Muscle layer of colon (tissue), 2 donors: ENCODE results near the gene IQCE.

ENCODE experiments used
- H3K27ac ChIP-seq: one replicate; pipeline ENCODE4 v1.7.0; 2013; ENCODE audit warnings: low read depth, mild to moderate bottlenecking, low read length, moderate library complexity
- H3K27me3 ChIP-seq, 2 donors: one replicate each; pipeline ENCODE4 v1.7.0; 2013; ENCODE audit warnings: low read length in 2 of 2, mild to moderate bottlenecking in 2 of 2; ENCODE audit not compliant: insufficient read depth in 2 of 2, control insufficient read depth in 1 of 2
- H3K36me3 ChIP-seq: one replicate; pipeline ENCODE4 v1.7.0; 2013; ENCODE audit warnings: mild to moderate bottlenecking, low read length; ENCODE audit not compliant: insufficient read depth
- H3K4me1 ChIP-seq: one replicate; pipeline ENCODE4 v1.7.0; 2013; ENCODE audit warnings: mild to moderate bottlenecking, low read length; ENCODE audit not compliant: insufficient read depth
- H3K4me3 ChIP-seq, 2 donors: one replicate each; pipeline ENCODE4 v1.7.0; 2013; ENCODE audit warnings: low read length in 2 of 2, low read depth in 1 of 2, mild to moderate bottlenecking in 1 of 2, moderate library complexity in 1 of 2
- H3K9ac ChIP-seq: one replicate; pipeline ENCODE4 v1.7.0; 2013; ENCODE audit warnings: low read length
- H3K9me3 ChIP-seq: one replicate; pipeline ENCODE4 v1.7.0; 2013; ENCODE audit warnings: mild to moderate bottlenecking, low read length
- donor health status: abdominal sarcoma.
- donor health status: Adenocarcinoma of cecum.

The IQCE gene

DNA sequence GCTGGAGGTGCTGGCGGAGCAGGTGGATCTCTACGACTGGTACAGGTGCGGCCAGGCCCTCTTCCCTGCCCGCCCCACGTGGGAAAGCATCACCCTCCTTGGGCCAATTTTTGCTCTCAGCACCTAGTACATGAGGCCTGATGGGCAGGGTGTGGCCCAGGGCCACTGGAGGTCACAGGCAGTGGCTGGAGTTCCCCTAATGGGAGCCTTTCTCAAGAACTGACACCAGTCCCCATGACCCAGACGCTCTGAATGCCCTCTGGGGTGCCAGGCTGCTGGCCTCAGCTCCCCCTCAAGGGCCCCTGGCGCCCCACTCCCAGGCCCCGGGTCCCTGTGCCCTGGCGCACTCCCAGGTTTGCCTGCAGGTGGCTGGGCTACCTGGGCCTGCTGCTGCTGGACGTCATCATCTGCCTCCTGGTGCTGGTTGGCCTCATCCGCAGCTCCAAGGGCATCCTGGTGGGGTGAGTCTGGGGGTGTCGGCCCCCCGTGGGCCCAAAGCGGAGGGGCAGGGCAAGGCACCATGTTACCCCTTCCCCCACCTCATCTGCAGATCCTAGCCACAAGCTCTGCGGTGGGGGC is 88.9 kb downstream of the IQCE start:
- H3K36me3 ChIP-seq = no peaks in the 10 kb centered on the region
- no peak overlapping the region for H3K9ac ChIP-seq
- H3K27ac ChIP-seq = no peak overlapping the region
- no peaks in the 10 kb centered on the region for H3K27me3 ChIP-seq
- no peak overlapping the region for H3K4me3 ChIP-seq
- no peaks in the 10 kb centered on the region for H3K4me1 ChIP-seq
- H3K9me3 ChIP-seq = no peaks in the 10 kb centered on the region

- Histone ChIP-seq H3K27ac (no peak overlapping the region), H3K9me3 (no peaks in the 10 kb centered on the region), H3K4me1 (no peaks in the 10 kb centered on the region), H3K9ac (no peak overlapping the region), H3K4me3 (no peak overlapping the region), H3K27me3 (no peaks in the 10 kb centered on the region), H3K36me3 (no peaks in the 10 kb centered on the region)
These were observed 90.5 kb downstream of the IQCE start for GRCh38 chr7:2649139-2649838.

- H3K36me3 ChIP-seq = no peaks in the 10 kb centered on the region
These were observed 91.2 kb downstream of the IQCE start for GRCh38 chr7:2649991-2650390.

DNA sequence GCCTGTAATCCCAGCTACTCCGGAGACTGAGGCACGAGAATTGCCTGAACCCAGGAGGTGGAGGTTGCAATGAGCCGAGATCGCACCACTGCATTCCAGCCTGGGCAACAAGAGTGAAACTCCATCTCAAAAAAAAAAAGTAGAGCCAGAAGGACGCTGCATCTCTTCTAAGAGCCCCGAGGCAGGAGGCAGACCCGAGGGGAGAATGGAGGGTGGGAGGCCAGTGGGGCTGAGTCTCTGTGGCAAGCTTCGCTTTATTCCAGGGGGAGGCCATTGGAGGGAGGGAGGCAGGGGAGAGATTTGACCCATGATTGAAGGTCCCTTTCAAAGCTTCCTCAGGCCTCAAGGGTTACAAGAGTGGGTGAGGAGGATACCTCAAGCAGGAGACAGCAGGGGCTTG is 91.7 kb downstream of the IQCE start:
- Histone ChIP-seq H3K27ac (no peak overlapping the region), H3K9me3 (no peaks in the 10 kb centered on the region), H3K4me3 (no peak overlapping the region), H3K9ac (no peak overlapping the region), H3K27me3 (no peaks in the 10 kb centered on the region), H3K4me1 (no peaks in the 10 kb centered on the region), H3K36me3 (no peaks in the 10 kb centered on the region)

More at GRCh38 chr7:2649991-2650390, 91.2 kb downstream of the IQCE start:
- H3K9ac ChIP-seq = no peak overlapping the region
- no peaks in the 10 kb centered on the region for H3K4me1 ChIP-seq
- no peaks in the 10 kb centered on the region for H3K9me3 ChIP-seq
- H3K4me3 ChIP-seq = no peak overlapping the region
- no peak overlapping the region for H3K27ac ChIP-seq
- H3K27me3 ChIP-seq = no peaks in the 10 kb centered on the region

DNA sequence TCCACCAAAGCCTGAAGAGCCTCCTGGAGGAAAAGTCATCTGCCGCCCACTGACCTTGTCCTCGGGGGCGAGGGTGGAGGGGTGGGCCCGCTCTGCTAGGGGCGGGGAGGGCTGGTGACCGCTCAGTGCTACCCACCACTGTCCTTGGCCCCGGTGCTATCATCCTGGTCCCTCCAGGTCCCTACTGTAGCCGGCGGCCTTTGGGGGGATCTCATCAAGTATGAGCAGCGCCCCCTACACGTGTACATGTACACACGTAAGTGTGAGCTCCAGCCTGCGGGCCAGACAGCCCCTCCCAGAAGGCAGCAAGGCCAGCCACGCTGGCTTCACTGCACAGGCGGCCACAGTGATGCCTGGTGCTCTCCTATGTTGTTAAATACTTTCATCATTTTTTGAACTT is 92.6 kb downstream of the IQCE start:
- no peaks in the 10 kb centered on the region for H3K36me3 ChIP-seq
- no peaks in the 10 kb centered on the region for H3K9me3 ChIP-seq
- no peaks in the 10 kb centered on the region for H3K27me3 ChIP-seq
- H3K4me1 ChIP-seq = no peaks in the 10 kb centered on the region
- no peak overlapping the region for H3K27ac ChIP-seq
- H3K9ac ChIP-seq = no peak overlapping the region
- H3K4me3 ChIP-seq = no peak overlapping the region

- no peaks in the 10 kb centered on the region for H3K4me1 ChIP-seq
- H3K4me3 ChIP-seq = no peak overlapping the region
- H3K9me3 ChIP-seq = no peaks in the 10 kb centered on the region
- H3K27me3 ChIP-seq = no peaks in the 10 kb centered on the region
- no peaks in the 10 kb centered on the region for H3K36me3 ChIP-seq
- H3K9ac ChIP-seq = no peak overlapping the region
- H3K27ac ChIP-seq = no peak overlapping the region
These were observed 93.3 kb downstream of the IQCE start for GRCh38 chr7:2651847-2652735.

DNA sequence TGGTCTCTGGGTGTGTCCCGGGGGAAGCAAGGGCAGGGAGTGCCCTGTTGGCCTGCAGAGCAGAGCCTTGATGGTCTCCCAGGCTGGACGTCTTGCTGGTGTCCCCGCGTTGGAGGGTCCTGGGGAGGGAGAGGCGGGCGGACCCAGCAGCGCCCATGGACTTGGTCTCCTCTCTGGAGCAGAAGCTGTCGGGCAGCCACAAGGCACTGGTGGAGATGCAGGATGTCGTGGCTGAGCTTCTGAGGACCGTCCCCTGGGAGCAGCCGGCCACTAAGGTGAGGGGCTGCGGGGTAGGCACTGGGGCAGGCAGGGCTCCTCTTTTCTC is 93.9 kb downstream of the IQCE start:
- no peak overlapping the region for H3K4me3 ChIP-seq
- no peaks in the 10 kb centered on the region for H3K9me3 ChIP-seq
- H3K27ac ChIP-seq = no peak overlapping the region
- no peaks in the 10 kb centered on the region for H3K4me1 ChIP-seq
- H3K9ac ChIP-seq = no peak overlapping the region
- no peaks in the 10 kb centered on the region for H3K27me3 ChIP-seq
- H3K36me3 ChIP-seq = no peaks in the 10 kb centered on the region

DNA sequence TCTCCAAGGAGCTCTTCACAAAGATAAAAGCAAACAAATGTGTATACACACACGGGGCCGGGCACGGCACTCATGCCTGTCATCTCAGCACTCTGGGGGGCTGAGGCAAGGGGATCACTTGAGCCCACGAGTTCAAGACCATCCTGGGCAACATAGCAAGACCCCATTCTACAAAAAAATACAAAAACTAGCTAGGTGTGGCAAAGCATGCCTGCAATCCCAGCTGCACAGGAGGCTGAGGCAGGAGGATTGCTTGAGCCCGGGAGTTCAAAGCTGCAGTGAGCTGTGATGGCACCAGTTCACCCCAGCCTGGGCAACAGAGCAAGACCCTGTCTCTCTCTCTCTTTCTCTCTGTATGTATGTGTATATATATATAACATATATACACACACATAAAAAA is 95.3 kb downstream of the IQCE start:
- H3K27ac ChIP-seq = no peak overlapping the region
- H3K4me3 ChIP-seq = no peak overlapping the region
- H3K9ac ChIP-seq = no peak overlapping the region
- H3K27me3 ChIP-seq = no peaks in the 10 kb centered on the region
- H3K4me1 ChIP-seq = no peaks in the 10 kb centered on the region
- H3K9me3 ChIP-seq = no peaks in the 10 kb centered on the region
- H3K36me3 ChIP-seq = no peaks in the 10 kb centered on the region

DNA sequence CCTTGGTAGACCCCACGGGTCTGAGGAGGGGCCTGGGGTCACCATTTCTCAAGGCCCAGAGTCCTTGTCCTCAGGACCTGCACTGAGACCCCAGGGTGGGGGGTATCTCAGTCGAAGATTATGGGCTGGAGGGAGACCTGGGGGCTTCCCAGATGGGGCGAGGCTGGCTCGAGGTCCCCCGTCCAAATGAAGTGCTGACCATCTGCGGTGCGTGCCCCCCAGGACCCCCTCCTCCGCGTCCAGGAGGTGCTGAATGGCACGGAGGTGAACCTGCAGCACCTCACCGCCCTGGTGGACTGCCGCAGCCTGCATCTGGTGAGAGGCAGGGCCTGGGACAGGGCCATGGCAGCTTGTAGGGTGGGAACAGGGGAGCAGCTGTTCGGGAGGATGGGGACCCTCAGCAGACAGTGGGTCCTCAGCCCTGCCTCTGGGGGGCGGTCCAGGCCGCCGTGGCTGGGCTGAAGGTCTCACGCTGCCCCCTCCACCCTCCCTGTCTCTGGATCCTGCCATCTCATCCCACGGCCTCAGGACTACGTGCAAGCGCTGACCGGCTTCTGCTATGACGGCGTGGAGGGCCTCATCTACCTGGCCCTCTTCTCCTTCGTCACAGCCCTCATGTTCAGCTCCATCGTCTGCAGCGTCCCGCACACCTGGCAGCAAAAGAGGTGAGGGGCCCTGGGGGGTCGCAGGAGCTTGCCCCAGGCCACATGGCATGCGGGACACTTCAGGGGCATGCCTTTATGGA is 97.3 kb downstream of the IQCE start:
- H3K36me3 ChIP-seq = no peaks in the 10 kb centered on the region
- H3K27me3 ChIP-seq = no peaks in the 10 kb centered on the region
- H3K4me3 ChIP-seq = no peak overlapping the region
- H3K27ac ChIP-seq = no peak overlapping the region
- no peak overlapping the region for H3K9ac ChIP-seq
- no peaks in the 10 kb centered on the region for H3K4me1 ChIP-seq
- H3K9me3 ChIP-seq = no peaks in the 10 kb centered on the region

GRCh38 chr7:2657208-2657607 is 98.4 kb downstream of the IQCE start:
- H3K9me3 ChIP-seq = no peaks in the 10 kb centered on the region
- H3K4me1 ChIP-seq = no peaks in the 10 kb centered on the region
- no peak overlapping the region for H3K9ac ChIP-seq
- no peak overlapping the region for H3K27ac ChIP-seq
- no peak overlapping the region for H3K4me3 ChIP-seq
- H3K36me3 ChIP-seq = no peaks in the 10 kb centered on the region
- H3K27me3 ChIP-seq = no peaks in the 10 kb centered on the region

- no peaks in the 10 kb centered on the region for H3K9me3 ChIP-seq
- no peak overlapping the region for H3K27ac ChIP-seq
- no peaks in the 10 kb centered on the region for H3K27me3 ChIP-seq
- no peaks in the 10 kb centered on the region for H3K4me1 ChIP-seq
- no peak overlapping the region for H3K9ac ChIP-seq
- H3K4me3 ChIP-seq = no peak overlapping the region
- no peaks in the 10 kb centered on the region for H3K36me3 ChIP-seq
These were observed 99.3 kb downstream of the IQCE start for GRCh38 chr7:2657920-2658671.
